SW480 (cell line): ENCODE measurements around the gene LRRC4B.
A peak's percentile ranks its signal among the peaks of the same experiment; 100 is the strongest.

ENCODE experiments used
- DNase-seq: peaks from one replicate; pipeline ENCODE4 v3.0.0-alpha.2; 2016; ENCODE audit warnings: low spot score

Gene LRRC4B

GRCh38 chr19:50506700-50507099, 61.5 kb downstream of the LRRC4B start:
- DNase-seq = no peak

DNA sequence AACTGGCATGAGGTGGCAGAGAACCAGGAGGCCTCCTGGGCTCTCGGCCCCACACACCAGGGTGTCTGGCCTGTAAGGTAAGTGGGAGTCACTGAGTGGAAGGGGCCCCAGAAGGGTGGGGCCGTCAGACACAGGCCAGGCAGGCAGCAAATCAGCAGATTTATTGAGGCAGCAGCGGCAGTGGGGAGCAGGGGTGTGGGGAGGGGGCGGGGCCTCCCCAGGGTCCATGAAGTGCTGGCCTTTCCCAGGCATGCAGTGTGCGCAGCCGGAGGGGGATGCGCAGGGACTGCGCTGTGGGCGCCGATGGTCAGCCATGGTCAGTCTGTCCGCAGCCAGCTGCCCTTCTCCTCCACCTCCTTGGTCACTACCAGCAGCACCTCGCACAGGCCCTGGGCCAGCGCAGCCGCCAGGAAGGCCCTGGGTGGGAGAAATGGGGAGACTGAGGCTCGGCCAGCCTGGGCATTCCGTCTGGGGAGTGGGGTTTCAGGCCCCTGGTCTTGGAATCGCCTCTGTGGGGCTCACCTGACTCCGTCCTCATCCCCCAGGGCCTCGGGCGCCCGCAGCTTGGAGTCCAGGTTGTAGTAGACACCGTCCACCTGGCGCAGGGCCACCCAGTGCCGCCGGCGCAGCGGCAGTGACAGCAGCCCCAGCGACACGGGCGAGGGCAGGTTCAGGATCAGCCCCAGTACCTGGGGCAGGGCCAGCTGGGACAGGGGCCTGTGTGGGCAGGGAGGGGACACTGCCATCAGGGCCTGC, 62.2 kb downstream of the LRRC4B start:
- no peak for DNase-seq

DNA sequence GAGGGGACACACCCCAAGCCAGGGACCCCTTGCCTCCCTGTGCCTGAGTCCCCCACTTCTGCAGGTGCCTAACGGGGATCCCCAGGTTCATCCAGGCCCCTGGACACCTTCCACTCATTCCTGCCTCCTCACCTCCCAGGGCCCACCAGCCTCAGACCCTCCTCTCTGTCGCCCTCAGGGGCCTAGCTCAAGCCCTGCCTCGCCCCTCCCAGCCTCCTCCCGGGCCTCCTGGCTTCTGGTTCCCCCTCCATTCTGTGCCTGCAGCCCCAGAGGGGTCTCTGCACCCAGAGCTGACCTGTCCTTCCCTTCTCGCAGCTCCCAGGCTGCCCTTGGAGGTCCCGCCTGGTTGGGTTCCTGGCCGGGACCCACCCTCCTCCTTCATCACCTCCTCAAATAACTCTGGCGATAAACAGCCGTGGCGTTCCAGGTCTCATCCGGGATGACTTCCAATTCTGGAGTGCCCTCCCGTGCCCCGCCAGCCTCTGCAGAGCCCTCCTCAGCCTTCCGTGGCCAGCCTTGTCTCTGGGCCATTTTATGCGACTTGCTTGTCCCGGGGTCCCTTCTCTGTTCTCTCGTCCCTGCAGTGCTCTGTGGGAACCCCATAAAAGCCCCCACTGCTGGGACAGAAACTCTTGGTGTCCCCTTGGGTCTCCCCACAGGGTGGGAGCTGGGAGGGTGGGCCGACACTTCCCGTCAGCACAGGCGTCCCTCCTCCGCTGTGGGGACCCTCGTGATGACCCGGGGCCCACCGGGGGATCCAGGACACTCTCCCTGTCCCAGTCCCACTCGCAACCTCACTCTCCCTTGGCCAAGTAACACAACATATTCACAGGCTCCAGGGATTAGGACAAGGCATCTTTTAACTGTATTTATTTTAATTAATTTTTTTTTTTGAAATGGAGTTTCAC, 66.4 kb downstream of the LRRC4B start:
- no peak for DNase-seq

DNA sequence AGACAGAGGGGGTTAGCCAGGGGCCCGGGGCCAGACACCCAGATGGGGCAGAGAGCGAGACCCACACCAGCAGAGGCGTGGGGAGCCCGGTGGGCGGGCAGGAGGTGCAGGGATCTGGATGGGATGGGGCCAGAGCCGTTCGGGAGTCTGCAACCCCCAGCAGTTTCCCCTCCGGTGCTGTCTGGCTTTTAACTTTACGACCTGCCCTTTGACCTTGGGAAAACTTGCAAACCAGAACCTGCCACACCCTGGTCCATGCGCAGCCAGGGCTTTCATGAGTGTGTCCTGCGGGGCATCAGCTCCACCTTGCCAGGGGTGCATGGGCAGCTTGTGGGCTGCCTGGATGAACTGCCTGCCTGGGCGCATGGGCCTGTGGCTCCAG, 67.1 kb downstream of the LRRC4B start:
- peak; percentile 71 for DNase-seq

GRCh38 chr19:50500753-50501151, 67.5 kb downstream of the LRRC4B start:
- no peak for DNase-seq

DNA sequence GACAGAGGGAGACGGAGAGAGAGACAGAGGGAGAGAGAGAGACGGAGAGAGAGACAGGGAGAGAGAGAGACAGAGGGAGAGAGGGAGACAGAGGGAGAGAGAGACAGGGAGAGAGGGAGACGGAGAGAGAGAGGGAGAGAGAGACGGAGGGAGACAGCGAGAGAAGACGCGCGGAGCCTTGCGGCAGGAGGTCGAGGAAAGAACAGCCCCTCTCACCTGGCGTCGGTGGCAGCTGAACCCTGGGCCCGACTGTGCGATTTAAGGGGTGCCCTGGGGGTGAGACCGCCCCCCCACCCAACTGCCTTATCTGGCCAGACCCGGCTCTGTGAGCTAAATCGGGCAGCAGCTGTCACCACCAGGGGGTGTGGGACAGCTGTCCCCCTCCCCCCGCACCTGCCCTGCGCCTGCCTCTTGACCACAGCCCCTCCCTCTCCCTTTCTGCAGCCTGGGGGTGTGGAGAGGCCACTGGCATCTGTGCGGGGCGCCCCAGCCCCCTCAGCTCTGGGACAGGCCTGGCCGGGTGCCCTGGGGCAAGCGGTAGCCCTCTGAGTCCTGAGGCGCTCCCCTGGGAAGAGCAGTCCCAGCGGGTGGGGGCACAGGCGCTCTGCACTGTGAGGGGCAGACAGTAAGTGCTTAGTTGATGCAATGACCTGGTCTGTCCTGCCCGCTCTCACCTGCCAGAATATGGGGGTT, 68.0 kb downstream of the LRRC4B start:
- peak; percentile 57 for DNase-seq

- no peak for DNase-seq
Measured at GRCh38 chr19:50498219-50499056, 69.8 kb downstream of the LRRC4B start.

DNA sequence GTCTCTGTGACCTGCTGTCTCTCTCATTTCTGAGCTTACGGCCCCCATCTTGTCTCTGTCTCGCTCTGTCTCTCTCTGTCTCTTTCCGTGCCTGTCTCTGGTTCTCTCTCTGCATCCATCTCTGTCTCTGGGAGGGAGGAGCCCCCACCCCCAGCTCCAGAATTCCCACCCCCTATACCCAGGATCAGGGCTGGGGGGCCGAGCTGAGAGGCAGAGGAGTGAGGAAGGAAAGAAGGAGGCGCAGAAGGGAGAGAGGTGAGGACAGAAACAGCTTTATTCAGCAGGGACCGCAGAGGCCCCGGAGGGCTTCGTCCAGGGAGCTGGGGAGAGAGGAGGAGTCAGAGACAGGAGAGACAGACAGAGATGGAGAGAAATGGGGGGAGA, 71.2 kb downstream of the LRRC4B start:
- DNase-seq = no peak

DNA sequence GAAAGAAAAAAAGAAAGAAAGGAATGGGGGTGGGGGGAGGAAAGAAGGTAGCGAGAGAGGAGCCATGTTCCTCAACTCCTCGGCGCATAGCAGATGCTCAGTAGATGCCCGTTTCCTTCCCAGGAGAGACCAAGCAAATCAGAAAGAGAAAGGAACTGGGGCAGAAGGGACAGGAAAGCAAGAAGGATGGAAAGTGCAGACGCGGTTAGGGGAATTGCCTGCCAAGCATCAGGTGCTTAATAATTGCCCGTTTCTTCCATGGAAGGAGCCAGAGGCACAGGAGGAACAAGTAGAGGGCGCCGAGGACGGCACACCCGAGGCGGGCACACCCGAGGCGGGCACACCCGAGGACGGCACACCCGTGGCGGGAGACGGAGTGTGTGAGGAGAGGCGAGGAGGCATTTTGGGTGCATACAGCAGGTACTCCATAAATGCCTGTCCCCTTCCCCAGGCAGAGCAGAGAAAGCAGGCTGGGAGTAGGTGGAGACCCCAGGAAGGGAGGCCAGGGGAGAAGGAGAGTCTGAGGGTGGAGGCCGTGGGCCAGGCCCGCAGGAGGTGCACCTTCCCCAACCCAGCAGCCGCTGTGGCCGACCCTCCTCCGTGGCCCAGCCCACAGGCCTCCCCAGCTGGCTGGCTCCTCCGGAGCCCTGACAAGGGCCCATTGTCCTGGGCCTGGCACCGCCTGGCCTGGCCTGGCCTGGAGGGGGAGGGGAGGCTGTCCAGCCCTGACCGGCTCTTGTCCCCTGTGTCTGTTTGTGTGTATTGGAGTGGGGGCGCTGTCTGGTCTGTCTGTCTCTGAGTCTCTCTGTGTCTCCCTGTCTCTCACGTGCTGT, 71.8 kb downstream of the LRRC4B start:
- DNase-seq = peak; percentile 70

DNA sequence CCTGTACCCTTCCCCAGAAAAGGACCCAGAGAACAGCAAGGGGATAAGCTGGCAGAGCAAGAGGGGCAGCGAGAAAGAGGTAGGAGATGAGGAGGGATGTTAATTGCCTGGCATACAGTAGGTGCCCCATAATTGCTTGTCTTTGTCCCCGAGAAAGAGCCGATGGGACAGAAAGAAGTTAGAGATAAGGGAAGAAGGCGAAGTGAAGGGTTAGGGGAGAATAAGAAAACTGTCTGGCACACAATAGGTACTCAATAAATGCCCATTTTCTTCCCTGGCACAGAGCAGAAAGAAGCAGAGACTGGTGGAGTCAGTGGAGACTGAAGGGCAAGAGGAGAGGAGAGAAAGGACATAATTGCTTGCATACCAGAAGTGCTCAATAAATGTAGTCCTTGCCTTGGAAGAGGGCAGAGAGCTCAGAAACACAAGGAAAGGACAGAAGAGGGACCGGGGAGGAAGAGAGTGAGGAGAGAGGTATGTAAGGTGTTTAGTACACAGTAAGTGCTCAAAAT, 73.2 kb downstream of the LRRC4B start:
- no peak for DNase-seq

GRCh38 chr19:50494186-50495019, 73.8 kb downstream of the LRRC4B start:
- no peak for DNase-seq

GRCh38 chr19:50493171-50493570, 75.1 kb downstream of the LRRC4B start:
- no peak for DNase-seq

DNA sequence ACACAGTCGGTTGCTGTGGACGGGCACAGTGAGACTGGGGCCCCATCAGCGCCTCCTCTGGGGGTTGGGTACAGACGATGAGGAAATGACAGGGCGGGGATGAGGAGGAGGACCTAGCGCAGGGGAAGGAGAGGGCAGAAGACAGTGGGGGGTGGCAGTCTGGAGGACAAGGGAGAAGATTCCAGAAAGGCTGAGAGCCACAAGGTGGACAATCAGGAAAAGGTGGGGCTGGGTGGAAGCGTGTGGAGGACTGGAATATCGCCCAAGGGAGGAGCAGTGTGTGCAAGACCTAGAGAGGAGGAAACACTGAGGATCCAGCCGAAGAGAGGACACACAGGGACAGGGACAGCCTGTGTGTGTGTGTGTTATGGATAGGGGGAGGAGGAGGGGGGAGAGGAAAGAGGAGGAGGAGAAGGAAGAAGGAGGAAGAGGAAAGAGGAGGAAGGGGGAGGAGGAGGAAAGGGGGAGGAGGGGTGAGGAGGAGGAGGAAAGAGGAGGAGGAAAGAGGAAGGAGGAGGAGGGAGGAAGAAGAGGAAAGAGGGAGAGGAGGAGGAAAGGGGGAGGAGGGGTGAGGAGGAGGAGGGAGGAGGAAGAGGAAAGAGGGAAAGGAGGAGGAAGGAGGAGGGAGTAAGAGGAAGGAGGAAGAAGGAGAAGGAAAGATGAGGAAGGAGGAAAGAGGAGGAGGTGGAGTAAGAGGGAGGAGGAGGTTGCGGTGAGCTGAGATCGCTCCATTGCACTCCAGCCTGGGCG, 75.8 kb downstream of the LRRC4B start:
- DNase-seq = no peak

- DNase-seq = no peak
Measured at GRCh38 chr19:50490991-50491472, 77.2 kb downstream of the LRRC4B start.

GRCh38 chr19:50490411-50490811, 77.8 kb downstream of the LRRC4B start:
- DNase-seq = no peak

DNA sequence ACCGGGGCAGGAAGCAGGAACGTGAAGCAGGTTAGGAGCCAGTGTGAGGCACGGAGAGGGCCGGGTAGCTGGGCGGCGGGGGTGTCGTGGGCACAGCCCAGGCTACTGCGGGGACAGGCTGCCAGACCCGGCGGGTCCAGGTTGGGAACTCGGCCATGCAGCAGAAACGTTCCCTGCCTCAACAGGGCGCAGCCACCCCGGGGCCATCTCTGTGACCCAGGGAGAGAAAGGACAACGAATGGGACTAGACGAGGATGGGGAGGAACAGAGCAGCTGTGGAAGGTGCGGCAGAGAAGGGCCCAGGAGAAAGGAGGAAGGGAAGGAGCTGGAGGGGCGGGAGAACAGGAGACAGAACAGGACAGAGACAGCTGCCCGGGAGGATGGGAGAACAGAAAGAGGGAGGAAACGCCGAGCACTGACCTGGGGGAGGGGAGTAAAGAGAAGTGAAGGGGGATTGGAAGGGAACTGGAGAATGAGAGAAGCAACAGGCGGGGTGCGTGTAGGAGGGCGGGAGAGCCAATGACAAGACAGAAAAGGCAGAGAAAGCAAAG, 78.7 kb downstream of the LRRC4B start:
- DNase-seq = no peak

GRCh38 chr19:50488389-50489194, 79.6 kb downstream of the LRRC4B start:
- DNase-seq = no peak
